ENCODE results near the gene GPX4.

GPX4 gene

GRCh38 chr19:1084024-1084868 lies 19.5 kb upstream of the GPX4 start:
- no peaks in the 10 kb centered on the region for H3K27me3 Mint-ChIP-seq
- peak in 1 of 3 experiments; percentile 17 for DNase-seq

GRCh38 chr19:1085053-1085658 lies 18.6 kb upstream of the GPX4 start:
- peak overlapping the region; percentile 93 to 95 for H3K27ac Mint-ChIP-seq
- DNase-seq (no peak), ATAC-seq (replicated peaks) (no peak)
- no peaks in the 10 kb centered on the region for H3K9me3 Mint-ChIP-seq
- H3K4me3 Mint-ChIP-seq = peak overlapping the region; percentile 28 to 54
- H3K36me3 Mint-ChIP-seq (ENCODE audit: insufficient read depth) = peaks cover 98% of the 10 kb centered on the region
- H3K27me3 Mint-ChIP-seq = no peaks in the 10 kb centered on the region
- peaks cover 36 to 43% of the 10 kb centered on the region in 2 donors for H3K4me1 Mint-ChIP-seq (ENCODE audit: low read depth in 2 of 2)

More at GRCh38 chr19:1084024-1084868, 19.5 kb upstream of the GPX4 start:
- ATAC-seq (replicated peaks) = no peak
- Mint-ChIP-seq H3K27ac (peak overlapping the region; percentile 93 to 95), H3K36me3 (ENCODE audit: insufficient read depth) (peaks cover 98% of the 10 kb centered on the region), H3K4me1 (ENCODE audit: low read depth in 2 of 2) (peaks cover 29 to 40% of the 10 kb centered on the region in 2 donors), H3K9me3 (no peaks in the 10 kb centered on the region), H3K4me3 (peak overlapping the region in 1 of 2 donors; percentile 57)

- H3K27ac Mint-ChIP-seq = peak overlapping the region; percentile 93 to 95
- H3K4me1 Mint-ChIP-seq (ENCODE audit: low read depth in 2 of 2) = peaks cover 36 to 41% of the 10 kb centered on the region in 2 donors
- H3K4me3 Mint-ChIP-seq = peak overlapping the region; percentile 28 to 54
- no peak for DNase-seq
- no peaks in the 10 kb centered on the region for H3K9me3 Mint-ChIP-seq
- H3K36me3 Mint-ChIP-seq (ENCODE audit: insufficient read depth) = peaks cover 98% of the 10 kb centered on the region
- no peaks in the 10 kb centered on the region for H3K27me3 Mint-ChIP-seq
- ATAC-seq (replicated peaks) = no peak
These were observed 17.9 kb upstream of the GPX4 start for GRCh38 chr19:1085676-1086442.

GRCh38 chr19:1086613-1087012 lies 17.2 kb upstream of the GPX4 start:
- no peak for DNase-seq
- no peak for ATAC-seq (replicated peaks)
- Mint-ChIP-seq H3K9me3 (no peaks in the 10 kb centered on the region), H3K4me1 (ENCODE audit: low read depth in 2 of 2) (peaks cover 36 to 38% of the 10 kb centered on the region in 2 donors), H3K27me3 (no peaks in the 10 kb centered on the region), H3K4me3 (peak overlapping the region in 1 of 2 donors; percentile 31), H3K27ac (peak overlapping the region in 1 of 2 donors; percentile 95), H3K36me3 (ENCODE audit: insufficient read depth) (peaks cover 96% of the 10 kb centered on the region)

GRCh38 chr19:1087813-1088415 lies 15.9 kb upstream of the GPX4 start:
- no peaks in the 10 kb centered on the region for H3K27me3 Mint-ChIP-seq
- H3K9me3 Mint-ChIP-seq = no peaks in the 10 kb centered on the region
- H3K4me3 Mint-ChIP-seq = peak overlapping the region; percentile 47 to 61
- peaks cover 30 to 34% of the 10 kb centered on the region in 2 donors for H3K4me1 Mint-ChIP-seq (ENCODE audit: low read depth in 2 of 2)
- peak overlapping the region; percentile 83 to 95 for H3K27ac Mint-ChIP-seq
- peaks cover 98% of the 10 kb centered on the region for H3K36me3 Mint-ChIP-seq (ENCODE audit: insufficient read depth)
- DNase-seq (no peak), ATAC-seq (replicated peaks) (peak; percentile 39)

- Mint-ChIP-seq H3K27ac (peak overlapping the region; percentile 83 to 95), H3K27me3 (no peaks in the 10 kb centered on the region), H3K9me3 (no peaks in the 10 kb centered on the region), H3K36me3 (ENCODE audit: insufficient read depth) (peaks cover 98% of the 10 kb centered on the region), H3K4me3 (peak overlapping the region; percentile 47 to 61), H3K4me1 (ENCODE audit: low read depth in 2 of 2) (peaks cover 33 to 36% of the 10 kb centered on the region in 2 donors)
- ATAC-seq (replicated peaks) (peak; percentile 14), DNase-seq (no peak)
These were observed 15.3 kb upstream of the GPX4 start for GRCh38 chr19:1088416-1089010.

GRCh38 chr19:1089126-1089771 lies 14.5 kb upstream of the GPX4 start:
- H3K27ac Mint-ChIP-seq = peak overlapping the region in 1 of 2 donors; percentile 95
- DNase-seq (no peak), ATAC-seq (replicated peaks) (no peak)
- no peaks in the 10 kb centered on the region for H3K9me3 Mint-ChIP-seq
- peaks cover 38 to 39% of the 10 kb centered on the region in 2 donors for H3K4me1 Mint-ChIP-seq (ENCODE audit: low read depth in 2 of 2)
- peaks cover 90% of the 10 kb centered on the region for H3K36me3 Mint-ChIP-seq (ENCODE audit: insufficient read depth)
- H3K4me3 Mint-ChIP-seq = peak overlapping the region in 1 of 2 donors; percentile 14
- H3K27me3 Mint-ChIP-seq = no peaks in the 10 kb centered on the region

- peak; percentile 60 for ATAC-seq (replicated peaks)
- peaks cover 84% of the 10 kb centered on the region for H3K36me3 Mint-ChIP-seq (ENCODE audit: insufficient read depth)
These were observed 13.9 kb upstream of the GPX4 start for GRCh38 chr19:1089891-1090290.

GRCh38 chr19:1090731-1091543 lies 12.9 kb upstream of the GPX4 start:
- H3K27ac Mint-ChIP-seq = peak overlapping the region in 1 of 2 donors; percentile 95
- H3K4me1 Mint-ChIP-seq (ENCODE audit: low read depth in 2 of 2) = peaks cover 40 to 43% of the 10 kb centered on the region in 2 donors
- peak overlapping the region; percentile 18 to 38 for H3K4me3 Mint-ChIP-seq
- no peak for DNase-seq
- no peaks in the 10 kb centered on the region for H3K27me3 Mint-ChIP-seq
- ATAC-seq (replicated peaks) = no peak
- peaks cover 79% of the 10 kb centered on the region for H3K36me3 Mint-ChIP-seq (ENCODE audit: insufficient read depth)
- H3K9me3 Mint-ChIP-seq = no peaks in the 10 kb centered on the region

More at GRCh38 chr19:1089891-1090290, 13.9 kb upstream of the GPX4 start:
- H3K4me1 Mint-ChIP-seq (ENCODE audit: low read depth in 2 of 2) = peaks cover 42 to 43% of the 10 kb centered on the region in 2 donors
- no peak overlapping the region for H3K4me3 Mint-ChIP-seq
- DNase-seq = no peak
- H3K27ac Mint-ChIP-seq = peak overlapping the region in 1 of 2 donors; percentile 95
- H3K9me3 Mint-ChIP-seq = no peaks in the 10 kb centered on the region
- no peaks in the 10 kb centered on the region for H3K27me3 Mint-ChIP-seq

GRCh38 chr19:1091544-1092175 lies 12.1 kb upstream of the GPX4 start:
- Mint-ChIP-seq H3K36me3 (ENCODE audit: insufficient read depth) (peaks cover 72% of the 10 kb centered on the region), H3K27ac (peak overlapping the region in 1 of 2 donors; percentile 95), H3K4me1 (ENCODE audit: low read depth in 2 of 2) (peaks cover 38 to 45% of the 10 kb centered on the region in 2 donors), H3K4me3 (no peak overlapping the region), H3K27me3 (no peaks in the 10 kb centered on the region), H3K9me3 (no peaks in the 10 kb centered on the region)
- ATAC-seq (replicated peaks) = no peak
- no peak for DNase-seq

GRCh38 chr19:1093330-1093729 lies 10.5 kb upstream of the GPX4 start:
- H3K4me1 Mint-ChIP-seq (ENCODE audit: low read depth in 2 of 2) = peaks cover 25 to 35% of the 10 kb centered on the region in 2 donors
- no peak for DNase-seq
- H3K36me3 Mint-ChIP-seq (ENCODE audit: insufficient read depth) = peaks cover 55% of the 10 kb centered on the region
- peak overlapping the region; percentile 92 to 93 for H3K4me3 Mint-ChIP-seq
- H3K9me3 Mint-ChIP-seq = no peaks in the 10 kb centered on the region
- no peaks in the 10 kb centered on the region for H3K27me3 Mint-ChIP-seq
- no peak for ATAC-seq (replicated peaks)
- H3K27ac Mint-ChIP-seq = peak overlapping the region in 1 of 2 donors; percentile 88

All from effector memory CD8-positive, alpha-beta T cell (primary cell).